Panc1 (cell line): ENCODE data around the gene IGF1R. TPM values are rescaled to one million over a fixed set of nuclear protein-coding genes. Genes with fewer than 3 reads are reported as not detected.

ENCODE experiments used
- ATAC-seq: fragments of 200-7000 bp; cut with Tn5 transposase; 2 replicates; pipeline ENCODE4 v1.9.1; 2020; ENCODE audit warnings: mild to moderate bottlenecking, moderate library complexity
- BruUV-seq: library from RNA; stranded (reverse); fragments of 400-500 nt; replicated peaks from 2 replicates; lab custom pipeline; 2021; lab: Mats Ljungman, UMichigan
- CTCF ChIA-PET: fragments of 300-600 bp; sonication (Branson Sonifier 250); formaldehyde crosslinking; loops from one replicate; lab custom pipeline; 2022; ENCODE audit warnings: antibody characterized with exemption; lab: Charles Lee
- POLR2A ChIA-PET: fragments of 300-600 bp; sonication (Branson Sonifier 250); formaldehyde crosslinking; loops from one replicate; lab custom pipeline; 2022; ENCODE audit warnings: antibody characterized with exemption; lab: Charles Lee
- DNase-seq: peaks from one replicate; pipeline ENCODE4 v3.0.0-alpha.2; 2010; ENCODE audit warnings: low read depth, low spot score
- H3K27ac ChIP-seq: 2 replicates; pipeline ENCODE4 v1.5.1; 2011; ENCODE audit warnings: mild to moderate bottlenecking, low read length, inconsistent platforms
- H3K27me3 ChIP-seq: fragments of 200-500 bp; sonication (Bioruptor generic); 2 replicates; pipeline ENCODE4 v1.6.0; 2014; ENCODE audit warnings: low read length, inconsistent platforms; ENCODE audit not compliant: control insufficient read depth, insufficient read depth
- H3K36me3 ChIP-seq: fragments of 200-500 bp; sonication (Bioruptor generic); 2 replicates; pipeline ENCODE4 v1.5.1; 2014; ENCODE audit warnings: inconsistent platforms, mild to moderate bottlenecking, low read length, moderate library complexity; ENCODE audit not compliant: control insufficient read depth, insufficient read depth
- H3K4me1 ChIP-seq: 2 replicates; pipeline ENCODE4 v1.5.1; 2011; ENCODE audit warnings: inconsistent platforms, mild to moderate bottlenecking, low read length, moderate library complexity; ENCODE audit not compliant: control insufficient read depth, insufficient read depth
- H3K4me3 ChIP-seq, 2 experiments: 2 replicates each; pipeline ENCODE4 v1.5.1; 2011 to 2012; ENCODE audit warnings: low read depth in 2 of 2, low read length in 2 of 2, mild to moderate bottlenecking in 2 of 2, inconsistent platforms in 1 of 2, moderate library complexity in 1 of 2
- H3K9me3 ChIP-seq: fragments of 200-500 bp; sonication (Bioruptor generic); 2 replicates; pipeline ENCODE4 v1.5.1; 2014; ENCODE audit warnings: low read depth, mild to moderate bottlenecking, inconsistent platforms, low read length, moderate library complexity; ENCODE audit not compliant: control insufficient read depth, insufficient read depth
- POLR2AphosphoS5 ChIP-seq: IDR thresholded peaks from 2 replicates; pipeline ENCODE4 v1.6.1; 2012; ENCODE audit warnings: mild to moderate bottlenecking, low read depth, low read length, moderate library complexity
- SIN3A ChIP-seq: IDR thresholded peaks from 2 replicates; pipeline ENCODE4 v1.6.1; 2012; ENCODE audit warnings: low read depth, mild to moderate bottlenecking, low read length, moderate library complexity, borderline replicate concordance; ENCODE audit not compliant: insufficient read depth
- TCF7L2 ChIP-seq: IDR thresholded peaks from 2 replicates; pipeline ENCODE4 v1.6.1; 2011; ENCODE audit warnings: mild to moderate bottlenecking, low read depth, low read length, inconsistent platforms
- in situ Hi-C: cut with HindIII; loops from 2 replicates; pipeline ENCODE4 v1.10.0; 2016; ENCODE audit warnings: low sequenced_read_pairs, low pct_unique_long_range_greater_than_20kb
- intact Hi-C: fragments of 100-400 bp; cut with micrococcal nuclease; formaldehyde crosslinking; loops from one replicate; pipeline ENCODE4 v1.10.0; 2022; ENCODE audit not compliant: unreplicated experiment
- total RNA-seq: library from RNA; stranded (reverse); gene quantifications from one replicate; pipeline ENCODE4 v1.2.1, GENCODE V29; 2021; ENCODE audit not compliant: unreplicated experiment
- TF ChIP-seq, protein P1 (sequence below): fragments of 450-650 bp; IDR thresholded peaks from 2 replicates; pipeline ENCODE4 v1.5.1; 2017; ENCODE audit warnings: mild to moderate bottlenecking
- TF ChIP-seq, protein P2 (sequence below), 2 experiments: IDR thresholded peaks; 2 replicates each; pipeline ENCODE4 v1.6.1; 2011 to 2012; ENCODE audit warnings: low read depth in 2 of 2, control low read depth in 1 of 2, low read length in 1 of 2, mild to moderate bottlenecking in 1 of 2, moderate library complexity in 1 of 2; ENCODE audit not compliant: insufficient read depth in 1 of 2

IGF1R gene
- total RNA-seq, 1 experiment from 2014 or later = 77.1 TPM

DNA sequence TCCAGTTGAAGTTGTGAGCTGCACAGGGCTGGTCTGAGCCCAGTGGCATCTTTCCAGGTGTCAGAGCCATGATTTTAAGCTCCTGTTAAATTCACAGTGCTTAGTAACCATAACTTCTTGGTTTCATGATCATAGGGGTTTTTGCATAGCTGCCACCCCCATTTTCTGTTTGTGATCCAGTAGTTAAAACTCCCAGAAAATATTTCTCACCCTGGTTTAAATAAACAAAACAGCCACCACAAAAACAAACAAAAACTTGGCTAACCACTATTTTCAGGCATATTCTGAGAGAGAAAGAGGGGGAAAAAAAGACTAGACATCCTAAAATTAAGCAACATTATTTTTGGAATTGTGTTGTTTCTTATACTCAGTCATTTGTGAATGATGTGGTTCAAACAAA is 175.3 kb downstream of the IGF1R start:
- DNase-seq (no peak), ATAC-seq (no peak)
- H3K4me1 ChIP-seq = peaks cover 5% of the 10 kb centered on the region
- in situ Hi-C loops = no loop called here
- H3K27me3 ChIP-seq = no peaks in the 10 kb centered on the region
- POLR2A ChIA-PET = interaction anchor here (0.9 kb wide), 1 partner anchor 73 kb away, joined by 3 read pairs; no protein-coding TSS in a partner anchor
- H3K9me3 ChIP-seq = peaks cover 15% of the 10 kb centered on the region; the same call in 1 of the 2 replicates
- BruUV-seq = no TSS peak
- intact Hi-C loops = no loop called here
- H3K27ac ChIP-seq = no peak overlapping the region
- CTCF ChIA-PET = interaction anchor here (0.6 kb wide), 1 partner anchor 208 kb away, joined by 4 read pairs; no protein-coding TSS in a partner anchor
- no peak for TF ChIP-seq POLR2AphosphoS5
- no peak for TF ChIP-seq SIN3A
- TF ChIP-seq, protein P1, sequence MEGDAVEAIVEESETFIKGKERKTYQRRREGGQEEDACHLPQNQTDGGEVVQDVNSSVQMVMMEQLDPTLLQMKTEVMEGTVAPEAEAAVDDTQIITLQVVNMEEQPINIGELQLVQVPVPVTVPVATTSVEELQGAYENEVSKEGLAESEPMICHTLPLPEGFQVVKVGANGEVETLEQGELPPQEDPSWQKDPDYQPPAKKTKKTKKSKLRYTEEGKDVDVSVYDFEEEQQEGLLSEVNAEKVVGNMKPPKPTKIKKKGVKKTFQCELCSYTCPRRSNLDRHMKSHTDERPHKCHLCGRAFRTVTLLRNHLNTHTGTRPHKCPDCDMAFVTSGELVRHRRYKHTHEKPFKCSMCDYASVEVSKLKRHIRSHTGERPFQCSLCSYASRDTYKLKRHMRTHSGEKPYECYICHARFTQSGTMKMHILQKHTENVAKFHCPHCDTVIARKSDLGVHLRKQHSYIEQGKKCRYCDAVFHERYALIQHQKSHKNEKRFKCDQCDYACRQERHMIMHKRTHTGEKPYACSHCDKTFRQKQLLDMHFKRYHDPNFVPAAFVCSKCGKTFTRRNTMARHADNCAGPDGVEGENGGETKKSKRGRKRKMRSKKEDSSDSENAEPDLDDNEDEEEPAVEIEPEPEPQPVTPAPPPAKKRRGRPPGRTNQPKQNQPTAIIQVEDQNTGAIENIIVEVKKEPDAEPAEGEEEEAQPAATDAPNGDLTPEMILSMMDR = no peak
- H3K36me3 ChIP-seq = no peaks in the 10 kb centered on the region
- no peak overlapping the region for H3K4me3 ChIP-seq

DNA sequence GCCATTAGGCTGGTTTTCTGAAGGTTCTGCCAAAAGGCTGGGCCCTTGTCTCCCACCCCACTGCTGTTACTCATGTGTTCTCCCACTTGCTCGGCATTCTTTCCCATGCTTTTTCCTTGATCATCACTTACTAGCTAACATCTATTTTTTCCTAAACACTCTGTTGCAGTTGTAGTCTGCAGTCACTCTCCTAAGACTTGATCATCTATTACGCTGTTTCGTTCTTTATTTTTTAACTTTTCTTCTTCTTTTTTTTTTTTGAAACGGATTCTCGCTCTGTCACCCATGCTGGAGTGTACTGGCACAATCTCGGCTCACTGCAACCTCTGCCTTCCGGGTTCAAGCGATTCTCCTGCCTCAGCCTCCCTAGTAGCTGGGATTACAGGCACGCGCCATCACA is 176.3 kb downstream of the IGF1R start:
- Histone ChIP-seq H3K27me3 (no peaks in the 10 kb centered on the region), H3K9me3 (peaks cover 24% of the 10 kb centered on the region), H3K36me3 (no peaks in the 10 kb centered on the region), H3K4me3 (no peak overlapping the region), H3K4me1 (peaks cover 5% of the 10 kb centered on the region), H3K27ac (no peak overlapping the region)
- DNase-seq (no peak), ATAC-seq (no peak)
- ChIA-PET POLR2A (no interaction called here), CTCF (no interaction called here)
- in situ Hi-C loops (no loop called here), intact Hi-C loops (no loop called here)
- no peak for TF ChIP-seq TCF7L2
- TF ChIP-seq, protein P1 = no peak
- no peak for TF ChIP-seq SIN3A
- TF ChIP-seq POLR2AphosphoS5 = no peak
- TF ChIP-seq, protein P2, sequence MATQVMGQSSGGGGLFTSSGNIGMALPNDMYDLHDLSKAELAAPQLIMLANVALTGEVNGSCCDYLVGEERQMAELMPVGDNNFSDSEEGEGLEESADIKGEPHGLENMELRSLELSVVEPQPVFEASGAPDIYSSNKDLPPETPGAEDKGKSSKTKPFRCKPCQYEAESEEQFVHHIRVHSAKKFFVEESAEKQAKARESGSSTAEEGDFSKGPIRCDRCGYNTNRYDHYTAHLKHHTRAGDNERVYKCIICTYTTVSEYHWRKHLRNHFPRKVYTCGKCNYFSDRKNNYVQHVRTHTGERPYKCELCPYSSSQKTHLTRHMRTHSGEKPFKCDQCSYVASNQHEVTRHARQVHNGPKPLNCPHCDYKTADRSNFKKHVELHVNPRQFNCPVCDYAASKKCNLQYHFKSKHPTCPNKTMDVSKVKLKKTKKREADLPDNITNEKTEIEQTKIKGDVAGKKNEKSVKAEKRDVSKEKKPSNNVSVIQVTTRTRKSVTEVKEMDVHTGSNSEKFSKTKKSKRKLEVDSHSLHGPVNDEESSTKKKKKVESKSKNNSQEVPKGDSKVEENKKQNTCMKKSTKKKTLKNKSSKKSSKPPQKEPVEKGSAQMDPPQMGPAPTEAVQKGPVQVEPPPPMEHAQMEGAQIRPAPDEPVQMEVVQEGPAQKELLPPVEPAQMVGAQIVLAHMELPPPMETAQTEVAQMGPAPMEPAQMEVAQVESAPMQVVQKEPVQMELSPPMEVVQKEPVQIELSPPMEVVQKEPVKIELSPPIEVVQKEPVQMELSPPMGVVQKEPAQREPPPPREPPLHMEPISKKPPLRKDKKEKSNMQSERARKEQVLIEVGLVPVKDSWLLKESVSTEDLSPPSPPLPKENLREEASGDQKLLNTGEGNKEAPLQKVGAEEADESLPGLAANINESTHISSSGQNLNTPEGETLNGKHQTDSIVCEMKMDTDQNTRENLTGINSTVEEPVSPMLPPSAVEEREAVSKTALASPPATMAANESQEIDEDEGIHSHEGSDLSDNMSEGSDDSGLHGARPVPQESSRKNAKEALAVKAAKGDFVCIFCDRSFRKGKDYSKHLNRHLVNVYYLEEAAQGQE (IDR thresholded peaks at IDR 0.05; ENCODE audit: insufficient read depth in 1 of 2, low read depth in 2 of 2, low read length in 1 of 2) = no peak
- no TSS peak for BruUV-seq
